HepG2 (cell line): Measurements from ENCODE around the gene OSTF1. TPM values are rescaled to one million over a fixed set of nuclear protein-coding genes. Genes with fewer than 3 reads are reported as not detected.

ENCODE experiments used
- ATAC-seq: fragments of 200-7000 bp; cut with Tn5 transposase; 3 replicates; pipeline ENCODE4 v1.9.1; 2020; ENCODE audit warnings: mild to moderate bottlenecking, moderate library complexity
- BruUV-seq: library from RNA; stranded (reverse); fragments of 400-500 nt; replicated peaks from 2 replicates; lab custom pipeline; 2021; lab: Mats Ljungman, UMichigan
- CTCF ChIA-PET: fragments of 300-600 bp; formaldehyde crosslinking; extraction: SDS; loops from one replicate; lab custom pipeline; 2021; ENCODE audit warnings: low total read pairs, inconsistent platforms, low intra/inter-chr PET ratio; lab: Yijun Ruan, JAX
- POLR2A ChIA-PET: fragments of 350-600 bp; sonication (Branson Sonifier 250); formaldehyde crosslinking; loops from one replicate; lab custom pipeline; 2020; ENCODE audit warnings: antibody characterized with exemption, inconsistent platforms; lab: Yijun Ruan, JAX
- DNase-seq: peaks from one replicate; pipeline ENCODE4 v3.0.0-alpha.2; 2015; ENCODE audit warnings: low spot score
- FAIRE-seq: peaks from 3 replicates; lab custom pipeline; 2011; peaks lifted over from hg19 to GRCh38; lab: Jason Lieb, UNC
- H2AFZ ChIP-seq: one replicate; pipeline ENCODE4 v1.6.1; 2011; ENCODE audit warnings: low read length, inconsistent platforms
- H3K27ac ChIP-seq: fragments of 300-600 bp; 3 replicates; pipeline ENCODE4 v1.8.0; 2011; ENCODE audit warnings: mixed run types, mild to moderate bottlenecking, mixed read lengths, low read length, inconsistent platforms; ENCODE audit not compliant: insufficient read depth; ENCODE audit errors: extremely low read length
- H3K27me3 ChIP-seq, 2 experiments: fragments of 200-600 bp in 1 of 2; 2 replicates in 1 of 2; 3 replicates in 1 of 2; pipeline versions ENCODE4 v1.6.0 to v1.8.0; 2011; ENCODE audit warnings: low read length in 2 of 2, mild to moderate bottlenecking in 2 of 2, moderate library complexity in 2 of 2, inconsistent platforms in 1 of 2; ENCODE audit not compliant: insufficient read depth in 2 of 2, control insufficient read depth in 1 of 2
- H3K36me3 ChIP-seq, 2 experiments: fragments of 200-600 bp in 1 of 2; replicated peaks in 1 of 2; 2 replicates in 1 of 2; 3 replicates in 1 of 2; pipeline versions ENCODE4 v1.5.1 to v1.8.0; 2011; ENCODE audit warnings: low read length in 2 of 2, inconsistent platforms in 1 of 2; ENCODE audit not compliant: insufficient read depth in 2 of 2, control insufficient read depth in 1 of 2
- H3K4me1 ChIP-seq: 2 replicates; pipeline ENCODE4 v1.5.1; 2012; ENCODE audit warnings: low read length, inconsistent platforms; ENCODE audit not compliant: insufficient read depth
- H3K4me2 ChIP-seq: 2 replicates; pipeline ENCODE4 v1.6.0; 2011; ENCODE audit warnings: low read depth, low read length, inconsistent platforms
- H3K4me3 ChIP-seq, 3 experiments: fragments of 200-600 bp in 1 of 3; sonication (generic), shearing (Covaris generic) in 1 of 3; replicated peaks in 1 of 3; 2 replicates each; pipeline ENCODE4 v1.5.1; 2011 to 2016; ENCODE audit warnings: low read length in 3 of 3, inconsistent platforms in 2 of 3, low read depth in 2 of 3, mild to moderate bottlenecking in 2 of 3, control low read depth in 1 of 3, mixed read lengths in 1 of 3; ENCODE audit not compliant: insufficient read depth in 1 of 3
- H3K79me2 ChIP-seq: one replicate; pipeline ENCODE4 v1.6.1; 2011; ENCODE audit warnings: low read length, inconsistent platforms; ENCODE audit not compliant: insufficient read depth
- H3K9ac ChIP-seq: 2 replicates; pipeline ENCODE4 v1.6.0; 2011; ENCODE audit warnings: mild to moderate bottlenecking, low read depth, low read length, inconsistent platforms; ENCODE audit not compliant: insufficient read depth
- H3K9me3 ChIP-seq: 2 replicates; pipeline ENCODE4 v1.5.1; 2012; ENCODE audit warnings: mild to moderate bottlenecking, low read length
- H4K20me1 ChIP-seq: 2 replicates; pipeline ENCODE4 v1.6.0; 2011; ENCODE audit warnings: inconsistent platforms, mild to moderate bottlenecking, low read length, moderate library complexity; ENCODE audit not compliant: insufficient read depth
- FOXK2 ChIP-seq: fragments of 450-650 bp; IDR thresholded peaks from 2 replicates; pipeline ENCODE4 v1.6.1; 2016
- MAZ ChIP-seq, 2 experiments: sonication (generic) in 1 of 2; formaldehyde crosslinking in 1 of 2; IDR thresholded peaks; 2 replicates each; pipeline versions ENCODE4 v1.5.0 to v1.6.1; 2012 to 2020; ENCODE audit warnings: low read depth in 2 of 2, mild to moderate bottlenecking in 2 of 2, borderline replicate concordance in 1 of 2, improper control_type of control experiment in 1 of 2, low read length in 1 of 2, missing genetic modification reagents in 1 of 2, moderate library complexity in 1 of 2
- MIXL1 ChIP-seq: IDR thresholded peaks from 2 replicates; pipeline ENCODE4 v1.6.1; 2016
- MTF2 ChIP-seq: sonication (generic); formaldehyde crosslinking; IDR thresholded peaks from 2 replicates; pipeline ENCODE4 v1.5.0; 2020; ENCODE audit warnings: missing genetic modification reagents, borderline replicate concordance
- PHF8 ChIP-seq: sonication (generic); formaldehyde crosslinking; IDR thresholded peaks from 2 replicates; pipeline ENCODE4 v1.5.0; 2020; ENCODE audit warnings: missing genetic modification reagents
- REXO4 ChIP-seq: sonication (generic); formaldehyde crosslinking; IDR thresholded peaks from 2 replicates; pipeline ENCODE4 v1.8.0; 2022; ENCODE audit warnings: missing genetic modification reagents, mild to moderate bottlenecking, borderline replicate concordance
- SMARCE1 ChIP-seq: fragments of 450-650 bp; IDR thresholded peaks from 2 replicates; pipeline ENCODE4 v1.6.1; 2017; ENCODE audit warnings: borderline replicate concordance
- SP5 ChIP-seq: IDR thresholded peaks from 2 replicates; pipeline ENCODE4 v1.6.1; 2016; ENCODE audit warnings: low read depth, borderline replicate concordance
- ZNF292 ChIP-seq: sonication (generic); formaldehyde crosslinking; IDR thresholded peaks from 2 replicates; pipeline ENCODE4 v1.8.1; 2022; ENCODE audit warnings: mild to moderate bottlenecking, low read depth, missing genetic modification reagents, borderline replicate concordance
- ZNF33A ChIP-seq: sonication (generic); formaldehyde crosslinking; IDR thresholded peaks from 2 replicates; pipeline ENCODE4 v1.5.1; 2020; ENCODE audit warnings: missing genetic modification reagents, mild to moderate bottlenecking, moderate library complexity, borderline replicate concordance
- ZNF629 ChIP-seq: sonication (generic); formaldehyde crosslinking; conservative IDR thresholded peaks from 2 replicates; pipeline ENCODE4 v1.5.0; 2020; ENCODE audit warnings: missing genetic modification reagents
- ZNF7 ChIP-seq: IDR thresholded peaks from 2 replicates; pipeline ENCODE4 v1.6.1; 2016; ENCODE audit warnings: missing biosample characterization, missing genetic modification reagents
- ZNF768 ChIP-seq: sonication (generic); formaldehyde crosslinking; IDR thresholded peaks from 2 replicates; pipeline ENCODE4 v1.4.0; 2020; ENCODE audit warnings: missing genetic modification reagents
- WGBS: methylation state at CpG from one replicate; pipeline ENCODE4 v1.1.6; 2017; ENCODE audit warnings: low lambda C conversion rate; 5-methylcytosine and 5-hydroxymethylcytosine counted together
- in situ Hi-C: cut with HindIII; loops from 2 replicates; pipeline ENCODE4 v1.10.0; 2017; ENCODE audit warnings: low pct_unique_long_range_greater_than_20kb; ENCODE audit not compliant: extremely low pct_ligation_motif_present
- intact Hi-C: fragments of 100-400 bp; cut with micrococcal nuclease; formaldehyde crosslinking; loops from one replicate; pipeline ENCODE4 v1.10.0; 2022; ENCODE audit not compliant: unreplicated experiment
- polyA plus RNA-seq, 8 experiments: library from polyadenylated mRNA; depleted of rRNA in 3 of 8; stranded (reverse) in 7 of 8; unstranded in 1 of 8; fragments of >200 nt; fragmentation: Illumina TruSeq in 4 of 8; extraction: Trizol in 4 of 8; gene quantifications; 2 replicates each; pipeline versions ENCODE4 v1.2.1 to v1.2.3, GENCODE V29; 2011 to 2016; ENCODE audit warnings: low read depth in 4 of 8, missing spikeins in 1 of 8, mixed read lengths in 1 of 8; ENCODE audit not compliant: insufficient read depth in 1 of 8
- total RNA-seq, 5 experiments: library from RNA; depleted of rRNA; stranded (reverse); fragments of >200 nt; fragmentation: Illumina TruSeq; extraction: Trizol; gene quantifications; 2 replicates each; pipeline ENCODE4 v1.2.3, GENCODE V29; 2016; ENCODE audit warnings: low read depth in 1 of 5
- TF ChIP-seq, protein P1 (sequence below): sonication (generic); formaldehyde crosslinking; IDR thresholded peaks from 2 replicates; pipeline ENCODE4 v1.9.0; 2021; ENCODE audit warnings: missing genetic modification reagents, borderline replicate concordance
- TF ChIP-seq, protein P2 (sequence below): sonication (generic); formaldehyde crosslinking; IDR thresholded peaks from 2 replicates; pipeline ENCODE4 v1.9.0; 2021; ENCODE audit warnings: missing genetic modification reagents, mild to moderate bottlenecking, borderline replicate concordance
- TF ChIP-seq, protein P3 (sequence below): sonication (generic); formaldehyde crosslinking; IDR thresholded peaks from 2 replicates; pipeline ENCODE4 v1.4.0; 2020; ENCODE audit warnings: missing genetic modification reagents

OSTF1 gene
- total and polyA plus RNA-seq, 2 of the 13 experiments (the other 11 are each of a cell fraction or from before 2014, with no cell fraction given) = 16.8 to 39.0 TPM

DNA sequence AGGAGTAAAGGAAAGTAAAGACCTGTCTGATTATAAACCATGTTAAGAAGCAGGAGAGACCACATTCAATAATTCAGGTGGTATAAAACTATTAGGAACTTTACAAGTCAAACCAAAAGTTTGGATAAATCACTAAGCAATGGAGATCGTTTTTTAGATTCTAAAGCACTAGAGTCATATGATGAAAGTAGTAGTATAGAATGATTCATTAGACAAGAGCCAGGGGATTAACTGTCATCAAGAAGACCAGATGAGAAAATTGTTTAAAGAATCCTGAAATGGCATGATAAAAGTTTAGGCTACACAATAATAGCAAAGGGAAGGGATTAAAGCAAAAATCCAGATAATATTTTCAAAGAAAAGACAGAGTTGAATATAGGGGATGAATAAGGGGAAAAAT, 47.3 kb upstream of the OSTF1 start (continued):
- TF ChIP-seq, protein P1, sequence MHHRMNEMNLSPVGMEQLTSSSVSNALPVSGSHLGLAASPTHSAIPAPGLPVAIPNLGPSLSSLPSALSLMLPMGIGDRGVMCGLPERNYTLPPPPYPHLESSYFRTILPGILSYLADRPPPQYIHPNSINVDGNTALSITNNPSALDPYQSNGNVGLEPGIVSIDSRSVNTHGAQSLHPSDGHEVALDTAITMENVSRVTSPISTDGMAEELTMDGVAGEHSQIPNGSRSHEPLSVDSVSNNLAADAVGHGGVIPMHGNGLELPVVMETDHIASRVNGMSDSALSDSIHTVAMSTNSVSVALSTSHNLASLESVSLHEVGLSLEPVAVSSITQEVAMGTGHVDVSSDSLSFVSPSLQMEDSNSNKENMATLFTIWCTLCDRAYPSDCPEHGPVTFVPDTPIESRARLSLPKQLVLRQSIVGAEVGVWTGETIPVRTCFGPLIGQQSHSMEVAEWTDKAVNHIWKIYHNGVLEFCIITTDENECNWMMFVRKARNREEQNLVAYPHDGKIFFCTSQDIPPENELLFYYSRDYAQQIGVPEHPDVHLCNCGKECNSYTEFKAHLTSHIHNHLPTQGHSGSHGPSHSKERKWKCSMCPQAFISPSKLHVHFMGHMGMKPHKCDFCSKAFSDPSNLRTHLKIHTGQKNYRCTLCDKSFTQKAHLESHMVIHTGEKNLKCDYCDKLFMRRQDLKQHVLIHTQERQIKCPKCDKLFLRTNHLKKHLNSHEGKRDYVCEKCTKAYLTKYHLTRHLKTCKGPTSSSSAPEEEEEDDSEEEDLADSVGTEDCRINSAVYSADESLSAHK (CRISPR knock-in tag) = no peak
- TF ChIP-seq REXO4 (CRISPR knock-in tag) = no peak

DNA sequence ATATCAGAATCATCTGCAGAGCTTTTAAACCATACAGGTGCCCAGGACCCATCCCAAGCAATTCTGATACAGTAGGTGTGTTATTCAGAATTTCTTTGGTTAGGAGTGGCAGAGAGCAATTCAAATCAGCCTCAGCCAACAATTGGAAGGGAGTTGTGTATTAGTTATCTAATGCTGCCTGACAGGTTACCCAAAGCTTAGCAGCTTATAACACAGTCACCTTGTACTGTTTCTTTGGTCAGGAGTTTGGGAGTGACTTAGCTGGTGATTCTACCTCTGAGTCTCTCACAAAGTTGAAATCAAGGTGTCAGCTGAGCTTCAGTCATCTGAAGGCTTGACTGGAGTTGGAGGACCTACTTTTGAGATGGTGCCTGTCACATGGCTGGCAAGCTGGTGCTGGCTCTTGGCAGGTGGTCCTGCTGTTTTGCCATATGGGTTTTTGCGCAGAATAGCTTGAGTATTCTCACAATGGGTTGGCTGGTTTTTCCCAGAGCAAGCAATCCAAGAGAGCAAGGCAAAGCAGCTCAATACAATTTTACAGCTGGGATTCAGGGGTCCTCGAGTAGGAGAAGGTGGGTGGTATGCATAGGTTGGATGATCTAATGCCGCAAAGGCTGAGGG, 41.5 kb upstream of the OSTF1 start:
- Histone ChIP-seq H3K27ac (no peak overlapping the region), H3K9me3 (no peaks in the 10 kb centered on the region), H4K20me1 (no peaks in the 10 kb centered on the region), H3K4me2 (no peak overlapping the region), H3K27me3 (no peaks in the 10 kb centered on the region), H3K79me2 (no peaks in the 10 kb centered on the region), H3K36me3 (no peaks in the 10 kb centered on the region), H3K4me3 (no peak overlapping the region), H3K9ac (no peak overlapping the region), H3K4me1 (no peaks in the 10 kb centered on the region), H2AFZ (no peak overlapping the region)
- 51% methylated on average over 3 of the region's 3 CpGs for WGBS
- FAIRE-seq (no peak), DNase-seq (no peak), ATAC-seq (no peak)
- in situ Hi-C loops (no loop called here), intact Hi-C loops (no loop called here)
- ChIA-PET POLR2A (no interaction called here), CTCF (no interaction called here)
- BruUV-seq = no TSS peak
- TF ChIP-seq MAZ (IDR thresholded peaks at IDR 0.05; ENCODE audit: borderline replicate concordance, low read depth, low read length) = no peak
- no peak for TF ChIP-seq MAZ (CRISPR knock-in tag; IDR thresholded peaks at IDR 0.05; ENCODE audit: low read depth)
- TF ChIP-seq PHF8 (CRISPR knock-in tag) = no peak
- no peak for TF ChIP-seq ZNF292
- TF ChIP-seq ZNF629 (CRISPR knock-in tag) = no peak
- no peak for TF ChIP-seq ZNF7 (CRISPR knock-in tag)
- no peak for TF ChIP-seq ZNF768 (CRISPR knock-in tag)
- no peak for TF ChIP-seq MIXL1 (CRISPR knock-in tag)
- no peak for TF ChIP-seq ZNF33A (CRISPR knock-in tag)
- no peak for TF ChIP-seq FOXK2
- no peak for TF ChIP-seq SP5 (CRISPR knock-in tag)
- TF ChIP-seq, protein P2, sequence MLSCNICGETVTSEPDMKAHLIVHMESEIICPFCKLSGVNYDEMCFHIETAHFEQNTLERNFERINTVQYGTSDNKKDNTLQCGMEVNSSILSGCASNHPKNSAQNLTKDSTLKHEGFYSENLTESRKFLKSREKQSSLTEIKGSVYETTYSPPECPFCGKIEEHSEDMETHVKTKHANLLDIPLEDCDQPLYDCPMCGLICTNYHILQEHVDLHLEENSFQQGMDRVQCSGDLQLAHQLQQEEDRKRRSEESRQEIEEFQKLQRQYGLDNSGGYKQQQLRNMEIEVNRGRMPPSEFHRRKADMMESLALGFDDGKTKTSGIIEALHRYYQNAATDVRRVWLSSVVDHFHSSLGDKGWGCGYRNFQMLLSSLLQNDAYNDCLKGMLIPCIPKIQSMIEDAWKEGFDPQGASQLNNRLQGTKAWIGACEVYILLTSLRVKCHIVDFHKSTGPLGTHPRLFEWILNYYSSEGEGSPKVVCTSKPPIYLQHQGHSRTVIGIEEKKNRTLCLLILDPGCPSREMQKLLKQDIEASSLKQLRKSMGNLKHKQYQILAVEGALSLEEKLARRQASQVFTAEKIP (CRISPR knock-in tag) = no peak
- TF ChIP-seq MTF2 (CRISPR knock-in tag) = no peak
- no peak for TF ChIP-seq SMARCE1
- TF ChIP-seq, protein P3, sequence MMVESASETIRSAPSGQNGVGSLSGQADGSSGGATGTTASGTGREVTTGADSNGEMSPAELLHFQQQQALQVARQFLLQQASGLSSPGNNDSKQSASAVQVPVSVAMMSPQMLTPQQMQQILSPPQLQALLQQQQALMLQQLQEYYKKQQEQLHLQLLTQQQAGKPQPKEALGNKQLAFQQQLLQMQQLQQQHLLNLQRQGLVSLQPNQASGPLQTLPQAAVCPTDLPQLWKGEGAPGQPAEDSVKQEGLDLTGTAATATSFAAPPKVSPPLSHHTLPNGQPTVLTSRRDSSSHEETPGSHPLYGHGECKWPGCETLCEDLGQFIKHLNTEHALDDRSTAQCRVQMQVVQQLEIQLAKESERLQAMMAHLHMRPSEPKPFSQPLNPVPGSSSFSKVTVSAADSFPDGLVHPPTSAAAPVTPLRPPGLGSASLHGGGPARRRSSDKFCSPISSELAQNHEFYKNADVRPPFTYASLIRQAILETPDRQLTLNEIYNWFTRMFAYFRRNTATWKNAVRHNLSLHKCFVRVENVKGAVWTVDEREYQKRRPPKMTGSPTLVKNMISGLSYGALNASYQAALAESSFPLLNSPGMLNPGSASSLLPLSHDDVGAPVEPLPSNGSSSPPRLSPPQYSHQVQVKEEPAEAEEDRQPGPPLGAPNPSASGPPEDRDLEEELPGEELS (CRISPR knock-in tag) = no peak
